LNCaP clone FGC (cell line): ENCODE results near the gene CEP43.
"Not testable (repeated sequence)": the region's sequence is repeated elsewhere in the genome, so short reads cannot be mapped to it uniquely, and the experiment has no call there.

Source experiments
- DNase-seq: peaks from one replicate; pipeline ENCODE4 v3.0.0-alpha.2; 2011; ENCODE audit warnings: low read depth
- H3K4me3 ChIP-seq: 2 replicates; pipeline ENCODE4 v1.5.1; 2011; ENCODE audit warnings: mild to moderate bottlenecking, low read depth, low read length, control low read depth
- TF ChIP-seq, protein P1 (sequence below): IDR thresholded peaks from 2 replicates; pipeline ENCODE4 v1.5.1; 2012; ENCODE audit warnings: mild to moderate bottlenecking; ENCODE audit not compliant: control insufficient read depth, insufficient read depth; ENCODE audit errors: extremely low read depth

CEP43 gene

DNA sequence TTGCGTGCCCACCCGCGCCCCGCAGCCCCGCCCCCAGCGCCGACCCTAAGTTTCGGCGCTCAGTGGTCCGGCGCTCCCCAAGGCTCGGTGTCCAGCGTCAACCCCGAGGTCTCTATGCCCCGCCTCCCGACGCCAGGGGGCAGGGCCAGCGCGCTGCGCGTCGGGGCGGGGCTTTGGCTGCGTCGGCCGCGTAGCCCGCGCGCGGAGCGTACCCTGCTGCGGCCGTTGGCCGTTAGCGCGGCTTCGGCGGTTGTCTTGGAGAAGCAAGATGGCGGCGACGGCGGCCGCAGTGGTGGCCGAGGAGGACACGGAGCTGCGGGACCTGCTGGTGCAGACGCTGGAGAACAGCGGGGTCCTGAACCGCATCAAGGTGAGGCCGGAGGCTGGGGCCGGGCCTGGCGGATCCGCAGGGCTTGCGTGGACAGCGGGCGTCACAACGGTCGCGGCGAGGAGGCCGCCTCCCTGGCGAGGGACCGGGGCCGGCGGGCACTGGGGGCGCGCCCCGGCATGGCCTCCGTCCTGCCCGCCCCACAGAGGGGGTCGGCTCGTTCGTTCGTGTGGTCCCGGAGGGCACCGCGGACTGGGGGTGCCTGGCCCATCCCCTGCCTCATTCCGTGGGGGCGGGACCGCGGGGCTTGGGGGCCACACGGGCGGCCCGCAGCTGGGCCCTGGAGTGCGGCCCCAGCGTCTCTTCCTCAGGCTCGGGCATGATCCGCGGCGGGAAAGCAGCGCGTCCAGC is at the start of gene CEP43:
CEP43 (plus strand) TSS at position 253 of the 739 bp plus-strand sequence; CDS start at position 269, 16 bp downstream.
- H3K4me3 ChIP-seq, result peak within 1 kb of the TSS; percentile 95
- TF ChIP-seq, protein P1, sequence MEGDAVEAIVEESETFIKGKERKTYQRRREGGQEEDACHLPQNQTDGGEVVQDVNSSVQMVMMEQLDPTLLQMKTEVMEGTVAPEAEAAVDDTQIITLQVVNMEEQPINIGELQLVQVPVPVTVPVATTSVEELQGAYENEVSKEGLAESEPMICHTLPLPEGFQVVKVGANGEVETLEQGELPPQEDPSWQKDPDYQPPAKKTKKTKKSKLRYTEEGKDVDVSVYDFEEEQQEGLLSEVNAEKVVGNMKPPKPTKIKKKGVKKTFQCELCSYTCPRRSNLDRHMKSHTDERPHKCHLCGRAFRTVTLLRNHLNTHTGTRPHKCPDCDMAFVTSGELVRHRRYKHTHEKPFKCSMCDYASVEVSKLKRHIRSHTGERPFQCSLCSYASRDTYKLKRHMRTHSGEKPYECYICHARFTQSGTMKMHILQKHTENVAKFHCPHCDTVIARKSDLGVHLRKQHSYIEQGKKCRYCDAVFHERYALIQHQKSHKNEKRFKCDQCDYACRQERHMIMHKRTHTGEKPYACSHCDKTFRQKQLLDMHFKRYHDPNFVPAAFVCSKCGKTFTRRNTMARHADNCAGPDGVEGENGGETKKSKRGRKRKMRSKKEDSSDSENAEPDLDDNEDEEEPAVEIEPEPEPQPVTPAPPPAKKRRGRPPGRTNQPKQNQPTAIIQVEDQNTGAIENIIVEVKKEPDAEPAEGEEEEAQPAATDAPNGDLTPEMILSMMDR, result no peak
- DNase-seq, result peak; percentile 50

GRCh38 chr6:166949528-166950442 is 49.4 kb upstream of the CEP43 start:
- H3K4me3 ChIP-seq, result no peak overlapping the region
- TF ChIP-seq, protein P1, result no peak
- no peak for DNase-seq

GRCh38 chr6:166950443-166950821 is 48.8 kb upstream of the CEP43 start:
- H3K4me3 ChIP-seq, result no peak overlapping the region
- TF ChIP-seq, protein P1, result no peak
- no peak for DNase-seq

DNA sequence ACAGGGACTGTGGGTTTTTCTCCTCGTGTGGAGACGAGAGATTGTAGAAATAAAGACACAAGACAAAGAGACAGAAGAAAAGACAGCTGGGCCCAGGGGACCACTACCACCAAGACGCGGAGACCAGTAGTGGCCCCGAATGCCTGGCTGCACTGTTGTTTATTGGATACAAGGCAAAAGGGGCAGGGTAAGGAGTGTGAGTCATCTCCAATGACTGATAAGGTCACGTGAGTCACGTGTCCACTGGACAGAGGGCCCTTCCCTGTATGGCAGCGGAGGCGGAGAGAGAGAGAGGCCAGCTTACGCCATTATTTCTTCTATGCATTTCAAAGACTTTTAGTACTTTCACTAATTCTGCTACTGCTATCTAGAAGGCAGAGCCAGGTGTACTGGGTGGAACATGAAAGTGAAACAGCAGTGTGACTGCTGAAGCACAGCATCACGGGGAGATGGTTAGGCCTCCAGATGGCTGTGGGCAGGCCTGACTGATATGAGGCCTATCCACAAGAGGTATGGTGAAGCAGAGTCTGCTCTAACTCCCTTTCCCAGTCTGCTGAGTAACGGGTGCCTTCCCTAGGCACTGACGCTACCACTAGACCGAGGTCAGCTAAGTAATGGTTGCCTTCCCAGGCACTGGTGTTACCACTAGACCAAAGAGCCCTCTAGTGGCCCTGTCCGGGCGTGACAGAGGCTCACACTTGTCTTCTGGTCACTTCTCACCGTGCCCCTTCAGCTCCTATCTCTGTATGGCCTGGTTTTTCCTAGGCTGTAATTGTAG is 48.1 kb upstream of the CEP43 start:
- not testable (repeated sequence) for DNase-seq, H3K4me3 ChIP-seq
- TF ChIP-seq, protein P1, result peak; percentile 73

DNA sequence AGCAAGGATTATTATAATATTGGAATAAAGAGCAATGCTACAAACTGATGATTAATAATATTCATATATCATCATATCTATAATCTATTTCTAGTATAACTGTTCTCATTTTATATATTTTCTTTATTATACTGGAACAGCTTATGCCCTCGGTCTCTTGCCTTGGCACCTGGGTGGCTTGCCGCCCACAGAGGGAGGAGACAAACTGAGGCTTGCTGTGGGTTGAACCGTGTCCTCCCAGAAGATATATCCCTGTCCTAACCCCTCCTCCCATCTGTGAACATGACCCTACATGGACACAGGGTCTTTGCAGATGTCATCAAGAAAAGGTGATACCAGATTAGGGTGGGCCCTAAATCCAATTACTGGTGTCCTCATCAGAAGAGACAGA is 47.5 kb upstream of the CEP43 start:
- no peak overlapping the region for H3K4me3 ChIP-seq
- DNase-seq, result no peak
- TF ChIP-seq, protein P1, result no peak

DNA sequence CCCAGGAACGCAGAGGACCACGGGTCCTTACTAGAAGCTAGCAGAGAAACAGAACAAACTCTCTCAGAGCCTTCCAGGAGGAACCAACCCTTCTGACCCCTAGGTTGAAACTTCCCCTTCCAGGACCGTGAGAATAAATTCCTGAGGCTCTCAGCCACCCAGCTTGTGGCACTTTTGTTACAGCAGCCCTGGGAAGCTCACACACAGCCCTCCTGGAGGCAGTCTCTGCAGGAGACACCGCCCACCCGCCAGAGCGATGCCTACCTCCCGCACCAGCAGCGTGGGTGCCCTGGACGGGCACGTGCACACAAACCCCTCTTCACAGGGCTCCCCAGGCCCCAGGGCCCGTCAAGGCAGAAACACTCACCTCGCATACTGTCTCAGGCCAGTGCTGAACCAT is 47.1 kb upstream of the CEP43 start:
- no peak for DNase-seq
- no peak overlapping the region for H3K4me3 ChIP-seq
- TF ChIP-seq, protein P1, result no peak
